Vagina (tissue), 2 donors: Measurements from ENCODE around the gene RAB4A. TPM values are rescaled to one million over a fixed set of nuclear protein-coding genes. Genes with fewer than 3 reads are reported as not detected.

Experiments used
- DNase-seq, 2 donors: peaks; one replicate each; pipeline ENCODE4 v3.0.0-alpha.2; 2017; ENCODE audit errors: extremely low spot score in 2 of 2
- H3K27ac ChIP-seq: fragments of 200-600 bp; sonication (generic); one replicate; pipeline ENCODE4 v1.5.1; 2019
- H3K27me3 ChIP-seq: fragments of 200-600 bp; sonication (generic); one replicate; pipeline ENCODE4 v1.5.1; 2019
- H3K36me3 ChIP-seq, 2 donors: fragments of 200-600 bp; sonication (generic); one replicate each; pipeline ENCODE4 v1.5.1; 2017 to 2019
- H3K4me1 ChIP-seq: fragments of 200-600 bp; sonication (generic); one replicate; pipeline ENCODE4 v1.5.1; 2019
- H3K4me3 ChIP-seq, 2 donors: fragments of 200-600 bp; sonication (generic); 1 replicate in 1 of 2; 2 replicates in 1 of 2; pipeline ENCODE4 v1.5.1; 2016 to 2019
- H3K9me3 ChIP-seq: fragments of 200-600 bp; sonication (generic); one replicate; pipeline ENCODE4 v1.5.1; 2019
- CTCF ChIP-seq, 3 experiments: fragments of 450-650 bp in 2 of 3; fragments of 200-600 bp in 1 of 3; sonication (generic) in 1 of 3; IDR thresholded peaks; one replicate each; pipeline ENCODE4 v1.5.1; 2017 to 2019; ENCODE audit warnings: antibody characterized with exemption in 3 of 3, mild to moderate bottlenecking in 2 of 3, moderate library complexity in 2 of 3
- POLR2A ChIP-seq, 2 donors: fragments of 450-650 bp; IDR thresholded peaks; one replicate each; pipeline ENCODE4 v1.6.1; 2017; ENCODE audit warnings: antibody characterized with exemption in 2 of 2, mild to moderate bottlenecking in 2 of 2, moderate library complexity in 2 of 2
- POLR2AphosphoS5 ChIP-seq, 2 donors: sonication (generic); formaldehyde crosslinking; IDR thresholded peaks; one replicate each; pipeline ENCODE4 v1.9.0; 2017; ENCODE audit warnings: antibody characterized with exemption in 2 of 2, mild to moderate bottlenecking in 2 of 2, low read depth in 1 of 2; ENCODE audit not compliant: insufficient read depth in 1 of 2
- intact Hi-C: fragments of 100-400 bp; cut with DNase I; formaldehyde crosslinking; loops from one replicate; pipeline ENCODE4 v1.15.1; 2023
- total RNA-seq: library from RNA; depleted of rRNA; stranded (reverse); fragments of >200 nt; gene quantifications from one replicate; pipeline ENCODE4 v1.2.3, GENCODE V29; 2016

Gene RAB4A
- total RNA-seq, 1 donor from 2014 or later = 16.5 TPM

GRCh38 chr1:229251185-229251584 lies 19.7 kb upstream of the RAB4A start:
- no peak for DNase-seq

DNA sequence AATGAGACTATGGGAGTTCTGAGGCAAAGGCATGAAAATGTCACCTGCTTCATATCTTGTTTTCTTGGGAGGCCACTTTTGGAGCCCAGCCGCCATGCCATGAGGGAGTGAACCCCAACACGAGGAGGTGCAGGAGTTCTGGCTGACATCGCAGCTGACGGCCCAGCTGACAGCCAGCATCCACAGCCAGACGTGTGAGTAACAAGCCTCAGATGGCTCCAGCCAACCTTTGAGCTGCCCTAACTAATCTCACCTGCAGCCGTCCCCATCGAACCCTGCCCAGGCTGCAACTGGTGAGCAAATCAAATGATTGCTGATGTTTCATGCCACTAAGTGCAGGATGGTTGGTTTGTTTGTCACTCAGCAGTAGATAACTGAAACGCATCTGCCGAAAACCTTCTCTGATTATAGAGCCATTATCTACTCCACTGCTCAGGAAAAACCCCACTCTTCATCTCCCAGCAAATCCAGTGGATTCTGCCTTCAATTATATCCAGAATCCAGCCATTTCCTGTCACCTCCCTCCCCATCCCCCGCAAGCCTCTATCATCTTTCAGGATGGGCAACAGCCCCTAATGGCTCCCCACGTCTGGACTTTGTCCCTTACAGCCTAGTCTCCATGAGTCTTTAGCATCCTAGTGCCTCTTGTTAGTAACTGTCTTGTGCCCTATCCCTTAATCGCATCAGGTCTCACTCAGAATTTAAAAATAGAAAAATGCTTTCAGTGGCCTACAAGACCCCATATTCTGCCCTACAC lies 18.5 kb upstream of the RAB4A start:
- TF ChIP-seq POLR2A (IDR thresholded peaks at IDR 0.05) = no peak
- TF ChIP-seq POLR2AphosphoS5 (IDR thresholded peaks at IDR 0.05; ENCODE audit: insufficient read depth in 1 of 2, low read depth in 1 of 2) = no peak
- TF ChIP-seq CTCF (IDR thresholded peaks at IDR 0.05) = no peak
- Histone ChIP-seq H3K27me3 (no peaks in the 10 kb centered on the region), H3K4me1 (peaks cover 6% of the 10 kb centered on the region), H3K36me3 (no peaks in the 10 kb centered on the region), H3K4me3 (no peak overlapping the region), H3K9me3 (no peaks in the 10 kb centered on the region), H3K27ac (no peak overlapping the region)
- no peak for DNase-seq
- intact Hi-C loops = loop anchor here (10.0 kb wide), 1 partner anchor 232 kb away; no protein-coding TSS in a partner anchor

More at GRCh38 chr1:229251185-229251584, 19.7 kb upstream of the RAB4A start:
- Histone ChIP-seq H3K27me3 (no peaks in the 10 kb centered on the region), H3K27ac (no peak overlapping the region), H3K4me1 (peaks cover 6% of the 10 kb centered on the region), H3K4me3 (no peak overlapping the region), H3K36me3 (no peaks in the 10 kb centered on the region), H3K9me3 (no peaks in the 10 kb centered on the region)
- TF ChIP-seq POLR2A (IDR thresholded peaks at IDR 0.05) = no peak
- no peak for TF ChIP-seq CTCF (IDR thresholded peaks at IDR 0.05)
- no peak for TF ChIP-seq POLR2AphosphoS5 (IDR thresholded peaks at IDR 0.05; ENCODE audit: insufficient read depth in 1 of 2, low read depth in 1 of 2)
- intact Hi-C loops = loop anchor here (10.0 kb wide), 1 partner anchor 234 kb away; no protein-coding TSS in a partner anchor

DNA sequence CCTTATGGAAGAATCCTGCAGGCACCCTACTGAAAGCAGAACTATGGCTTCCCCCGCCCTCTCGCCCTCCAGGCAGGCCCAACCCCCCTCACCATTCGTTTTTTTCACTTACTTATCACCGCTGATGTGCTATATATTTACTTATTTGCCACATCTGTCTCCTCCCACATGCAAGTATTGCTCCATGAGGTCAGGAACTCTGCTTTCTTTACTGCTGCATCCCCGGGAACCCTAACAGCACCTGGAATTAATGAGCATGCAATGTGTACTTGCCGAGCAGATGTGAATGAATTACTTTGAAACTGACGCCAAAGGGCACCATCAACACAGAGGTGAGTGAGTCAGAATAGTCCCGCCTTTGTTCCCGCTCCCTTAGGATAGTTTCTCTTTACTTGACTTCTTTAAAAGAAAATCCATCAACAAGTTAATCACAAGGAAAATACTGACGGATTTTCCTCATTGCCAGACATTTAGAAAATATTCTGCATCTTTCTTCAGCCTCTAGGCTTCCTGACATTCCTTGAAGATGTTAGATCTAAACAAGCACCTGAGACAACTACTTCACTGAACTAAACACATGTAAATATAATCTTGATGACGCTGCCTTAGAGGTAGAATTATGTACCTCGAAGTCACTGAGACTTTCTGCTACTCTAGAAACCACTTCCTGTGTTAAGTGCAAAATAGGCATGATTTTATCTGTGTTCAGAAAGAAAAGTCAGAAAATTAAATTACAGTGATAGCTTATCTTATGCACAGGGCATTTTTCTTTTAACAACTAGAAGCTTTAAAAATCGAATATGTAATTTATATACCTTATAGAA lies 17.5 kb upstream of the RAB4A start:
- no peak for TF ChIP-seq POLR2A (IDR thresholded peaks at IDR 0.05)
- TF ChIP-seq POLR2AphosphoS5 (IDR thresholded peaks at IDR 0.05; ENCODE audit: insufficient read depth in 1 of 2, low read depth in 1 of 2) = no peak
- no peak for TF ChIP-seq CTCF (IDR thresholded peaks at IDR 0.05)
- Histone ChIP-seq H3K36me3 (no peaks in the 10 kb centered on the region), H3K4me3 (no peak overlapping the region), H3K27me3 (no peaks in the 10 kb centered on the region), H3K9me3 (no peaks in the 10 kb centered on the region), H3K4me1 (peaks cover 10% of the 10 kb centered on the region), H3K27ac (no peak overlapping the region)
- DNase-seq = no peak
- intact Hi-C loops = loop anchor here (10.0 kb wide), 1 partner anchor 231 kb away; no protein-coding TSS in a partner anchor

- TF ChIP-seq POLR2A (IDR thresholded peaks at IDR 0.05) (no peak), POLR2AphosphoS5 (IDR thresholded peaks at IDR 0.05; ENCODE audit: insufficient read depth in 1 of 2, low read depth in 1 of 2) (no peak), CTCF (IDR thresholded peaks at IDR 0.05) (peak in 2 of 3 experiments; percentile 7 to 14)
- Histone ChIP-seq H3K27me3 (no peaks in the 10 kb centered on the region), H3K27ac (no peak overlapping the region), H3K9me3 (no peaks in the 10 kb centered on the region), H3K4me3 (no peak overlapping the region), H3K4me1 (peaks cover 15% of the 10 kb centered on the region), H3K36me3 (no peaks in the 10 kb centered on the region)
- no peak for DNase-seq
- intact Hi-C loops = loop anchor here (10.0 kb wide), 1 partner anchor 230 kb away; no protein-coding TSS in a partner anchor
Observed at GRCh38 chr1:229254910-229255541, 15.9 kb upstream of the RAB4A start.
